ENCODE measurements around the gene RBM41. TPM values are rescaled to one million over a fixed set of nuclear protein-coding genes. Genes with fewer than 3 reads are reported as not detected.

The RBM41 gene
- total RNA-seq, 1 experiment from 2014 or later: 20.0 TPM

DNA sequence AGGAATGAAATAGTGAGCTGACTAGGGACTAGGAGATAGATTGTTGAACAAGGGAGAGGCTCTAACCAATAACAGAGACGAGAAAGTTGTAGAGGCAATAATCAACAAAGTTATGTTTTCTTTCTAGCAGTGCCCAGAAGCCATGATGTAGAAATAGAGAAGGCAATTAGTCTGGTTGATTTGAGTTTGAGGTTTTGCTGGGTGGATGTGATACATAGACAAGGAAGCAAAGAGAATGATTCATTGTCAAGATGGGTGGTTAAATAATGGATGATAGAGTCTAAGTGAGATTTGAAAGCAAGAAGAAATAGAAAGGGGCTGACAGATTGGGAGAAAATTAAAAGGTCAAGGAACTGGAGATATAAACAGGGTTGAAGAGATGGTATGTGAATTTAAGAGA, 11.2 kb downstream of the RBM41 start:
- TF ChIP-seq SP1 (IDR thresholded peaks at IDR 0.05; ENCODE audit: low read depth) (no peak), POLR2A (IDR thresholded peaks at IDR 0.05; ENCODE audit: borderline replicate concordance, extremely low read depth, insufficient read depth, insufficient read length) (no peak), SRF (IDR thresholded peaks at IDR 0.05; ENCODE audit: low read depth) (no peak)
- TF ChIP-seq, protein P1, sequence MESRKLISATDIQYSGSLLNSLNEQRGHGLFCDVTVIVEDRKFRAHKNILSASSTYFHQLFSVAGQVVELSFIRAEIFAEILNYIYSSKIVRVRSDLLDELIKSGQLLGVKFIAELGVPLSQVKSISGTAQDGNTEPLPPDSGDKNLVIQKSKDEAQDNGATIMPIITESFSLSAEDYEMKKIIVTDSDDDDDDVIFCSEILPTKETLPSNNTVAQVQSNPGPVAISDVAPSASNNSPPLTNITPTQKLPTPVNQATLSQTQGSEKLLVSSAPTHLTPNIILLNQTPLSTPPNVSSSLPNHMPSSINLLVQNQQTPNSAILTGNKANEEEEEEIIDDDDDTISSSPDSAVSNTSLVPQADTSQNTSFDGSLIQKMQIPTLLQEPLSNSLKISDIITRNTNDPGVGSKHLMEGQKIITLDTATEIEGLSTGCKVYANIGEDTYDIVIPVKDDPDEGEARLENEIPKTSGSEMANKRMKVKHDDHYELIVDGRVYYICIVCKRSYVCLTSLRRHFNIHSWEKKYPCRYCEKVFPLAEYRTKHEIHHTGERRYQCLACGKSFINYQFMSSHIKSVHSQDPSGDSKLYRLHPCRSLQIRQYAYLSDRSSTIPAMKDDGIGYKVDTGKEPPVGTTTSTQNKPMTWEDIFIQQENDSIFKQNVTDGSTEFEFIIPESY (IDR thresholded peaks at IDR 0.05; ENCODE audit: extremely low read depth, insufficient replicate concordance, low read length): no peak
- ATAC-seq (no peak), DNase-seq (ENCODE audit: low read depth, low spot score) (no peak)
- ChIA-PET CTCF (no interaction called here), POLR2A (no interaction called here), RAD21 (ENCODE audit: low non-redundant PET in 1 of 2, low total read pairs in 2 of 2, uncharacterized antibody in 2 of 2, unreplicated experiment in 2 of 2) (no interaction called here)
- no peak overlapping the region for H3K27ac ChIP-seq (ENCODE audit: low read depth, low read length)
- no peak overlapping the region for H2AFZ ChIP-seq (ENCODE audit: low read depth, low read length, poor library complexity, severe bottlenecking)
- H3K36me3 ChIP-seq (ENCODE audit: control insufficient read depth in 1 of 2, insufficient read depth in 2 of 2, low read length in 2 of 2): peaks cover 0 to 6% of the 10 kb centered on the region in 2 experiments; a peak in 1 of 4 replicates
- H3K9ac ChIP-seq (ENCODE audit: low read length): no peak overlapping the region
- no peaks in the 10 kb centered on the region for H3K27me3 ChIP-seq (ENCODE audit: insufficient read depth, low read length)
- H3K4me1 ChIP-seq (ENCODE audit: control insufficient read depth in 1 of 2, insufficient read depth in 2 of 2, low read length in 2 of 2): no peaks in the 10 kb centered on the region
- H4K20me1 ChIP-seq (ENCODE audit: insufficient read depth): no peaks in the 10 kb centered on the region
- no peak overlapping the region for H3K4me2 ChIP-seq (ENCODE audit: low read length)
- H3K4me3 ChIP-seq (replicated peaks in 1 of 2; ENCODE audit: low read depth in 1 of 2, low read length in 2 of 2): no peak overlapping the region
- intact Hi-C loops (cut with micrococcal nuclease): loop anchor here (10.0 kb wide), 1 partner anchor 187 kb away; no protein-coding TSS in a partner anchor
- H3K9me3 ChIP-seq (ENCODE audit: control insufficient read depth in 1 of 2, insufficient read depth in 1 of 2, low read depth in 1 of 2, low read length in 2 of 2): no peaks in the 10 kb centered on the region
- BruUV-seq (replicated peaks): no TSS peak
- peaks cover 10% of the 10 kb centered on the region for H3K79me2 ChIP-seq (ENCODE audit: insufficient read depth, low read length)
- H3K9me2 ChIP-seq (ENCODE audit: insufficient read depth): no peaks in the 10 kb centered on the region

DNA sequence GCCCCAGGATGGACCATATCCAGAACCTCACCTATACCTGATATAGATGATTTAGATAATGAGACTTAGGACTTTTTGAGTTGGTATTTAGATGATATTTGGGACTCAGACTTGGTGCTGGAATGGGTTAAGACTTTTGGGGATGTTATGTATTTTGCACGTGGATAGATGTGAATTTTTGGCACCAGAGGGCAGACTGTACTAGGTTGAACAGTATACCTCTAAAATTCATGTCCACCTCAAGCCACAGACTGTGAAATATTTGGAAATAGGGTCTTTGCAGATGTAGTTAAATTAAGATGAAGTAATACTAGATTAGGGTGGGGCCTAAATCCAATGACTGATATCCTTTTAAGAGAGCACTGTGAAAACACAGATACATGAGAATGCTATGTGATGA, 15.6 kb downstream of the RBM41 start:
- Histone ChIP-seq H2AFZ (ENCODE audit: low read depth, low read length, poor library complexity, severe bottlenecking) (no peak overlapping the region), H3K27me3 (ENCODE audit: insufficient read depth, low read length) (no peaks in the 10 kb centered on the region), H3K9ac (ENCODE audit: low read length) (no peak overlapping the region), H3K36me3 (ENCODE audit: control insufficient read depth in 1 of 2, insufficient read depth in 2 of 2, low read length in 2 of 2) (0 out of 4 replicates have a peak, but pooled peaks cover 0 to 3% of the 10 kb centered on the region in 2 experiments), H3K27ac (ENCODE audit: low read depth, low read length) (no peak overlapping the region), H3K4me2 (ENCODE audit: low read length) (no peak overlapping the region), H4K20me1 (ENCODE audit: insufficient read depth) (no peaks in the 10 kb centered on the region), H3K79me2 (ENCODE audit: insufficient read depth, low read length) (peaks cover 7% of the 10 kb centered on the region; the same call in 1 of the 2 replicates), H3K9me3 (ENCODE audit: control insufficient read depth in 1 of 2, insufficient read depth in 1 of 2, low read depth in 1 of 2, low read length in 2 of 2) (no peaks in the 10 kb centered on the region), H3K4me3 (replicated peaks in 1 of 2; ENCODE audit: low read depth in 1 of 2, low read length in 2 of 2) (no peak overlapping the region), H3K4me1 (ENCODE audit: control insufficient read depth in 1 of 2, insufficient read depth in 2 of 2, low read length in 2 of 2) (no peaks in the 10 kb centered on the region), H3K9me2 (ENCODE audit: insufficient read depth) (no peaks in the 10 kb centered on the region)
- ChIA-PET POLR2A (no interaction called here), CTCF (no interaction called here), RAD21 (ENCODE audit: low non-redundant PET in 1 of 2, low total read pairs in 2 of 2, uncharacterized antibody in 2 of 2, unreplicated experiment in 2 of 2) (no interaction called here)
- BruUV-seq (replicated peaks): no TSS peak
- DNase-seq (ENCODE audit: low read depth, low spot score) (no peak), ATAC-seq (0 out of 2 replicates have a peak, but pooled peaks have one; percentile 44)
- intact Hi-C loops (cut with micrococcal nuclease): loop anchor here (10.0 kb wide), 1 partner anchor 192 kb away; no protein-coding TSS in a partner anchor
- TF ChIP-seq RAD21 (IDR thresholded peaks at IDR 0.05; ENCODE audit: low read depth) (peak; percentile 59), TCF7L2 (IDR thresholded peaks at IDR 0.05; ENCODE audit: borderline replicate concordance, extremely low read depth, insufficient read depth, insufficient read length) (no peak), JUND (IDR thresholded peaks at IDR 0.05) (no peak), EZH2 (IDR thresholded peaks at IDR 0.05) (no peak), EZH2phosphoT487 (IDR thresholded peaks at IDR 0.05; ENCODE audit: borderline replicate concordance) (no peak), CBX3 (IDR thresholded peaks at IDR 0.05; ENCODE audit: low read depth) (no peak), MAX (IDR thresholded peaks at IDR 0.05) (no peak), ZNF274 (IDR thresholded peaks at IDR 0.05; ENCODE audit: low read depth, low read length) (no peak)
- TF ChIP-seq, protein P2, sequence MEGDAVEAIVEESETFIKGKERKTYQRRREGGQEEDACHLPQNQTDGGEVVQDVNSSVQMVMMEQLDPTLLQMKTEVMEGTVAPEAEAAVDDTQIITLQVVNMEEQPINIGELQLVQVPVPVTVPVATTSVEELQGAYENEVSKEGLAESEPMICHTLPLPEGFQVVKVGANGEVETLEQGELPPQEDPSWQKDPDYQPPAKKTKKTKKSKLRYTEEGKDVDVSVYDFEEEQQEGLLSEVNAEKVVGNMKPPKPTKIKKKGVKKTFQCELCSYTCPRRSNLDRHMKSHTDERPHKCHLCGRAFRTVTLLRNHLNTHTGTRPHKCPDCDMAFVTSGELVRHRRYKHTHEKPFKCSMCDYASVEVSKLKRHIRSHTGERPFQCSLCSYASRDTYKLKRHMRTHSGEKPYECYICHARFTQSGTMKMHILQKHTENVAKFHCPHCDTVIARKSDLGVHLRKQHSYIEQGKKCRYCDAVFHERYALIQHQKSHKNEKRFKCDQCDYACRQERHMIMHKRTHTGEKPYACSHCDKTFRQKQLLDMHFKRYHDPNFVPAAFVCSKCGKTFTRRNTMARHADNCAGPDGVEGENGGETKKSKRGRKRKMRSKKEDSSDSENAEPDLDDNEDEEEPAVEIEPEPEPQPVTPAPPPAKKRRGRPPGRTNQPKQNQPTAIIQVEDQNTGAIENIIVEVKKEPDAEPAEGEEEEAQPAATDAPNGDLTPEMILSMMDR (IDR thresholded peaks at IDR 0.05 in 2 of 3, conservative IDR thresholded peaks at IDR 0.05 in 1 of 3; ENCODE audit: borderline replicate concordance in 1 of 3, insufficient read depth in 1 of 3, low read depth in 2 of 3, low read length in 2 of 3): peak; percentile 5 to 34 (median 31); a peak in 3 of 6 replicates
- TF ChIP-seq, protein P1 (IDR thresholded peaks at IDR 0.05; ENCODE audit: extremely low read depth, insufficient replicate concordance, low read length): no peak

All from HCT116 (cell line).